Suppressor macrophage (primary cell): ENCODE data around the gene ATP7B.
"Not testable (repeated sequence)": the region's sequence is repeated elsewhere in the genome, so short reads cannot be mapped to it uniquely, and the experiment has no call there.

ENCODE experiments used
- DNase-seq, 4 experiments: peaks; one replicate each; pipeline ENCODE4 v3.0.0-alpha.2; 2020 to 2022
- total RNA-seq, 17 experiments: gene quantifications; one replicate each; lab custom pipeline; 2026; ENCODE audit warnings: mixed read lengths in 6 of 17, inconsistent platforms in 3 of 17; lab: John Stamatoyannopoulos, UW

Gene ATP7B
- 0.78 to 13.3 (median 2.5) reads per million in 17 experiments for total RNA-seq

GRCh38 chr13:52010890-52011631, at the start of gene ATP7B:
ATP7B (minus strand) TSS chr13:52011450; CDS start chr13:52011337, 113 bp downstream.
- peak; percentile 6 to 16 (median 10) for DNase-seq

- no peak for DNase-seq
These were observed 42.2 kb upstream of the ATP7B start for GRCh38 chr13:52053460-52053859.

GRCh38 chr13:52051400-52051799, 40.1 kb upstream of the ATP7B start:
- no peak for DNase-seq

- no peak for DNase-seq
These were observed 37.3 kb upstream of the ATP7B start for GRCh38 chr13:52048516-52048915.

GRCh38 chr13:52047463-52047862, 36.2 kb upstream of the ATP7B start:
- DNase-seq: no peak

- no peak for DNase-seq
These were observed 32.4 kb upstream of the ATP7B start for GRCh38 chr13:52043675-52044074.

- DNase-seq: no peak
These were observed 24.8 kb upstream of the ATP7B start for GRCh38 chr13:52036037-52036436.

GRCh38 chr13:52034616-52035226, 23.5 kb upstream of the ATP7B start:
- no peak for DNase-seq

- no peak for DNase-seq
These were observed 21.8 kb upstream of the ATP7B start for GRCh38 chr13:52033039-52033438.

- not testable (repeated sequence) for DNase-seq
These were observed 19.2 kb upstream of the ATP7B start for GRCh38 chr13:52030401-52030800.

GRCh38 chr13:52029569-52029968, 18.3 kb upstream of the ATP7B start:
- no peak for DNase-seq

GRCh38 chr13:52027832-52028231, 16.6 kb upstream of the ATP7B start:
- no peak for DNase-seq

- DNase-seq: no peak
These were observed 15.0 kb upstream of the ATP7B start for GRCh38 chr13:52026246-52026626.

- no peak for DNase-seq
These were observed 14.4 kb upstream of the ATP7B start for GRCh38 chr13:52025475-52026245.

GRCh38 chr13:52024481-52024880, 13.2 kb upstream of the ATP7B start, which contains the start of gene UTP14C:
UTP14C (plus strand) TSS chr13:52024691; CDS start chr13:52028805, 4,114 bp downstream.
- no peak for DNase-seq

GRCh38 chr13:52022356-52022755, 11.1 kb upstream of the ATP7B start:
- DNase-seq: no peak

GRCh38 chr13:52020191-52020590, 8.9 kb upstream of the ATP7B start:
- DNase-seq: no peak

- DNase-seq: no peak
These were observed 5.0 kb upstream of the ATP7B start for GRCh38 chr13:52016296-52016695.

GRCh38 chr13:52012512-52012836, 1.2 kb upstream of the ATP7B start:
- no peak for DNase-seq

- DNase-seq: peak; percentile 99 to 100 (median 100)
These were observed 622 bp upstream of the ATP7B start, which contains the start of gene ALG11 for GRCh38 chr13:52011632-52012511. ALG11 (plus strand) TSS chr13:52012398; CDS start chr13:52012419, 21 bp downstream.

GRCh38 chr13:52009946-52010345, 1.3 kb downstream of the ATP7B start:
- DNase-seq: no peak

- DNase-seq: no peak
These were observed 4.6 kb downstream of the ATP7B start for GRCh38 chr13:52006523-52007245.
